ENCODE data around the gene ZP4. TPM values are rescaled to one million over a fixed set of nuclear protein-coding genes. Genes with fewer than 3 reads are reported as not detected.
A peak's percentile ranks its signal among the peaks of the same experiment; 100 is the strongest.

ZP4 gene
- total and polyA plus RNA-seq, 2 of the 13 experiments (the other 11 are each of a cell fraction or from before 2014, with no cell fraction given): not detected

- TF ChIP-seq KIAA2018 (CRISPR knock-in tag; IDR thresholded peaks at IDR 0.05; ENCODE audit: borderline replicate concordance) (no peak), JDP2 (CRISPR knock-in tag; IDR thresholded peaks at IDR 0.05; ENCODE audit: borderline replicate concordance) (no peak), MIXL1 (CRISPR knock-in tag; IDR thresholded peaks at IDR 0.05) (peak; percentile 91), BRCA1 (CRISPR knock-in tag; IDR thresholded peaks at IDR 0.05) (no peak), NCOA2 (CRISPR knock-in tag; IDR thresholded peaks at IDR 0.05) (peak; percentile 58; the same call in 1 of the 2 replicates), ZNF326 (CRISPR knock-in tag; IDR thresholded peaks at IDR 0.05; ENCODE audit: borderline replicate concordance) (no peak), ZMYM2 (CRISPR knock-in tag; IDR thresholded peaks at IDR 0.05) (no peak), RORA (CRISPR knock-in tag; IDR thresholded peaks at IDR 0.05) (no peak), AFF4 (CRISPR knock-in tag; IDR thresholded peaks at IDR 0.05) (no peak), NPAS2 (CRISPR knock-in tag; IDR thresholded peaks at IDR 0.05; ENCODE audit: borderline replicate concordance) (0 out of 2 replicates have a peak, but pooled peaks have one; percentile 82), IRF2 (CRISPR knock-in tag; IDR thresholded peaks at IDR 0.05) (0 out of 2 replicates have a peak, but pooled peaks have one; percentile 51), ZNF776 (CRISPR knock-in tag; IDR thresholded peaks at IDR 0.05) (no peak), ZNF367 (CRISPR knock-in tag; IDR thresholded peaks at IDR 0.05; ENCODE audit: borderline replicate concordance) (no peak), ZNF260 (CRISPR knock-in tag; IDR thresholded peaks at IDR 0.05; ENCODE audit: borderline replicate concordance, low read depth) (no peak)
- TF ChIP-seq, protein P1, sequence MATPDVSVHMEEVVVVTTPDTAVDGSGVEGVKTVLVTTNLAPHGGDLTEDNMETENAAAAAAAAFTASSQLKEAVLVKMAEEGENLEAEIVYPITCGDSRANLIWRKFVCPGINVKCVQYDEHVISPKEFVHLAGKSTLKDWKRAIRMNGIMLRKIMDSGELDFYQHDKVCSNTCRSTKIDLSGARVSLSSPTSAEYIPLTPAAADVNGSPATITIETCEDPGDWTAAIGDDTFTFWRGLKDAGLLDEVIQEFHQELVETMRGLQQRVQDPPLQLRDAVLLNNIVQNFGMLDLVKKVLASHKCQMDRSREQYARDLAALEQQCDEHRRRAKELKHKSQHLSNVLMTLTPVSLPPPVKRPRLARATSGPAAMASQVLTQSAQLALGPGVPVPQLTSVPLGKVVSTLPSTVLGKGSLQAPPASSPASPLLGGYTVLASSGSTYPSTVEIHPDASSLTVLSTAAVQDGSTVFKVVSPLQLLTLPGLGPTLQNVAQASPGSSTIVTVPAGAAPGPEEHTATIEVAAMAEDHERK (CRISPR knock-in tag; IDR thresholded peaks at IDR 0.05; ENCODE audit: low read depth): no peak
Measured at GRCh38 chr1:237864338-237865244, 26.1 kb downstream of the ZP4 start (continued).

Data from HepG2 (cell line).